T-helper 9 cell (primary cell): ENCODE results near the gene POLR3B.
A peak's percentile ranks its signal among the peaks of the same experiment; 100 is the strongest.
"Not testable (repeated sequence)": the region's sequence is repeated elsewhere in the genome, so short reads cannot be mapped to it uniquely, and the experiment has no call there.

ENCODE experiments used
- DNase-seq: peaks from one replicate; pipeline ENCODE4 v3.0.0-alpha.2; 2020
- total RNA-seq, 2 donors: gene quantifications; one replicate each; lab custom pipeline; 2026; lab: John Stamatoyannopoulos, UW

Gene POLR3B
- 12.5 to 20.6 reads per million in 2 donors for total RNA-seq

DNA sequence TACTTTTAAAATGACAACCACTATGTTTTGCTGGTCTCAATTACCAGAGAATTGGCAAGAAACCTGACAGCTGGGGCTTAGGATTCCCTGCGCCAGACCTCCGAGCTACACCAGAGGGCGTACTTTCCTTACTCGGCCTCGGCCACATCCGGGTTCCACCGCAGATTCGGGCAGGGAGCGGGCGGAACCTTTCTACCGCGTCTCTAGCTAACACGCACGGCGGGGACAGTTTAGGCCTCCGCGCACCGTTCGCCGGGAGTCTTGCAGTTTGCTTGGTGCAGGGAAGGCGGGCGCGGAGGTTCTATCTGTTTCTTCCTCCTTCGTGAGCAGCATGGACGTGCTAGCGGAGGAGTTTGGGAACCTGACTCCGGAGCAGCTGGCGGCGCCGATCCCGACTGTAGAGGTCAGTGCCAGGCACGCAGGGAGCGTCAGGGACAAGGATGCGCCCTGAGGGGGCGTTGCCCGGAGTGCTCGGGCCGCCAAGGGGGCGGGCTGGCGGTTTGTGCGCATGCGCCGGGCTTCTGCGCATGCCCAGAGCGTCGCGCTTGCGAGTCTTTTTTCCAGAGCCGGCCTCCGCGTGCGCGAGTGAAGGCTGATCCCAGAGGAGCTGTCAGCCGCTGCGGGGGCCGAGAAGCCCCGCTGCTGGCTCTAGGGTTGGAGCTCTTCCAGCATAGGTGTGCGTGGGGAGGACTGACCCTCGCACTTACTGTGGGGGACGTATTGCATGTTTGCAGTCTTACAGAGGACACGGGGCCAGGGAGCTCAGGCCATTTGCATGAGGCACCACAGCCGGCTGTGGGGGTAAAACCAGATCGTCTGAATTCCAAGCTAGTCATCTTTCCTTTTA is at the start of gene POLR3B:
Gene POLR3B, plus strand, starts transcription at position 200 of the 847 bp plus-strand sequence. Its CDS starts 132 bp downstream, at position 332.
- DNase-seq: peak; percentile 93

DNA sequence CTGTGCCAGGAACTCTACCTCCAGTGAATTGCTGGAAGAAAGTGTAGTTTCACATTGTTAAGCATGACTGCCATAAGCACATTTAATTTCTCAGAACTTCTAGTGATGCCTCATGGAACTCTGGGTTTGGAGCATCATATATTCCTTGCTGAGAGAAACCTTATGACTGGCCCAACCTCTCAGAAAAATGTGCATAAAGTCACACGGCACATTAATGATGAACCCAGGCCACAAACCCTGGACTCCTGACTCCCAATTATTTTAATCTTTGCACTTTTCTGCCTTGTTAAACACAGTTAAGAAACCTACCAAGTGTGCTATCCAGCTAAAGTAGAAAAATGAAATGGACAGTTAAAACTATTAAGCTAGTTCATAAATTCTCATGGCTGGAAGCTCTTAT is 49.4 kb upstream of the POLR3B start:
- no peak for DNase-seq

DNA sequence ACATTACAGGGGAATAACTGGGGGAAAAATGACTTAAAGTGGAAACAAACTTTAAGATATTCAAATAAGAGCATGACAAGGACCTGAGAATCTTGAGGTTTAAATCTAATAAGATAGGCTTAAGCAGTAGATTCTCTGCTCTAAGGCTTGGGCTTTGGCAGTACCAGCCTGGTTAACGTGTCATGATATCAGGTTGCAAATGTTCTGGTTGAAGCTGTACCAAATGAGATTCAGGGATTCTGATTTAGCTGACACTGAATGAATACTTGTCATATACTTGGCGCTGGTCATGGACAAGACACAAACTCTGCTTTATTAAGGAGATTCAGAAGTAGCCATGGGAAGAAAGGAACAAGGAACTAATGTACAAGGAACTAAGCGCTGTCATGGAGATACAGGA is 48.9 kb upstream of the POLR3B start:
- DNase-seq: no peak

DNA sequence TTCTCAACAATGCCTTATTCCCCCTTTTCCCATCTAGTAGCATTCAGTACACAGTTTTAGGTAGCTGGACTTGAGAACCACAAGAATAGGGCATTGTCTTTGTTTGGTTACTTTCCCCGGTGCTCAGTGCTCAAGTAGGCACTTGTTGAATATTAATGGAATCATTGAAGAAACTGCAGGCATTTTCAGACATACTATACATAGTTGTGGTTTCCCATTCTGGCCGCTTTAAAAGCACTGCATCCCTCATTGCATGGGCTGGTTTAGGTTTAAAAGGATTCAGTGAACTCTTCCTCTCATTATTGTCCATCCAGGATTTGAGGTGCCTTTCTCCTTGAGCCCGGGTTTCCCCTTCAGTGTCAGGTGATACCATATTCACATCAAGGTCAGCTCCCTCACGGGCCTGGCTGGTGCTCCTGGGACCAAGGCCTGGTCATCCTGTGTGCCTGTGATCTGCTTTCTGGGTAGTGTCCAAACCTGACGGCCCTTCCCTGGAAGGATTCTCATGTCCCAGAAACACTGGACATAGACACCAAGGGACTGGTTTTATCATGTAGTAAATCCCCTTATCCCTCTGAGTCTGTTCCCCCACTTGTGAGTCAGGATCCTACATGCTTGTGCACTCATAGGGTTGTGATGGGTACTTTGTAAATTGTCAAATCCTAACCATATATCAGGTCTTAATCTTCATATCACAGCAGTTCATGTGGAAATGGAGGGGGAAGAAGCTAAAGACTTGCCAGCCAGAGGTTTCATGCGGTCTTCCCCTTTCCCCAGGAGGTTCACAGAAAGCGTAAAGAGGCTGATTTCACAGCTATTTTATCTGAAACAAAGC is 47.7 kb upstream of the POLR3B start:
- DNase-seq: no peak

DNA sequence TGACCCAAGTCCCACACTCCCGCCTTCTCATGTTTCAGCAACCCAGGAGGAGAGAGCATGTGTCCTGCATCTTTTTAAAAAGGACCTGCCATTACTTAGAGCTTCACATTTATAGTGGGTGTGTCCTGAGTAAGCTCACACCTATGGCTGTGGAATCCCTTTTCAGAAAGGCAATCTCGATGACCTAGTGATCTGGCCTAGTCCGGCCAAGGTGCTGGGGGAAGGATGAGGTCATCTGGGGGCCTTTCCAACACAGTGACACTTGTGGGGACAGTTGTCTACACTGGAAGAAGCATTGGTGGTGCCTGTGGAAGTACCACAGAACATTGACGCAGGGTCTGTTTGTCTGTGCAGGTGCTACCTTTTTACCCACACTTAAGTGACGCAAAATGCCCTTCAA is 46.9 kb upstream of the POLR3B start:
- DNase-seq: no peak

DNA sequence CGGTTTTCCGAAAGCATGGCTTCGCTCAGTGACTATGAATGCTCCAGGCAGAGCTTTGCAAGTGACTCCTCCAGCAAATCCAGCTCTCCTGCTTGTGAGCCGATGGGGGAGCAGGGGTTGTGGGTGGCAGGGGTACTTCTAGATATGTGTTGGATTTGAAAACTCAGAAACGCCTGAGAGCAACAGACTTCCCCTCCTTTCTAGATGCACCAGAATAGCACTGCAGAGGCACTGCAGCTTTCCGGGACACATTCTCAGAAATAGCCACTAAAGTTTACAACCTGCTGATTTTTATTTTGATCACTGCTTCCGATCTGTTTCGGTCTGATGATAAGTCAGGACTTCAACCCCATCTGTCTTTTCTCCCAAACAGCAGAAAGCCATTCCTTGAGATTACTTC is 46.4 kb upstream of the POLR3B start:
- DNase-seq: no peak

DNA sequence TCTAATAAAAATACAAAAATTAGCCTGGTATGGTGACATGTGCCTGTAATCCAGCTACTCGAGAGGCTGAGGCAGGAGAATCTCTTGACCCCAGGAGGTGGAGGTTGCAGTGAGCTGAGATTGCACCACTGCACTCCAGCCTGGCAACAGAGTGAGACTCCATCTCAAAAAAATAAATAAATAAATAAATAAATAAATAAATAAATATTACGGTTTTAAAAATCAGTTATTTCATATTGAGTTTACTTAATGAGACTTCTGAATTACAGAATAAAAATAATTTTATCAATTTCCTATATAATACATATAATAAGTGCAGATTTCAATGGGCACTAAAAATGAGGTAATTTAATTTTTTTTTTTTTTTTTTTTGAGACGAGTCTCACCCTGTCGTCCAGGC is 44.1 kb upstream of the POLR3B start:
- DNase-seq: not testable (repeated sequence)

DNA sequence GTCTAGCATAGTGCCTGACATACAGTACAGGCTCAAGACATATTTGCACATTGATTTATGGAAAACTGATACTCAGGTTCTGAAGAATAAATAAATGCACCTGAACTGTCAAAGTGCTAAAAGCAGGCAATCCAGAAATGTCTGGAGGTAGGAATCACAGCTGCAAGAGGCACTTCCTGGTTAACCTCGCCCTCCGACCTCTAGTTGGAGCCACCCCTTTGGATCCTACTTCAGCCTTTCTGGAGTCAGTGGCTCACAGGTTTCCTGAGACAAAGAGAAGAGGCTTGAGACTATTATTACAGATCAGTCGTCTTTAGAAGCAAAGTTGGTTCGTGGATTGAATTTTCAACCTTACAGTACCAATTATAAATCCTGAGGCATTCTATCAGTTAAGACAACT is 42.0 kb upstream of the POLR3B start:
- no peak for DNase-seq

DNA sequence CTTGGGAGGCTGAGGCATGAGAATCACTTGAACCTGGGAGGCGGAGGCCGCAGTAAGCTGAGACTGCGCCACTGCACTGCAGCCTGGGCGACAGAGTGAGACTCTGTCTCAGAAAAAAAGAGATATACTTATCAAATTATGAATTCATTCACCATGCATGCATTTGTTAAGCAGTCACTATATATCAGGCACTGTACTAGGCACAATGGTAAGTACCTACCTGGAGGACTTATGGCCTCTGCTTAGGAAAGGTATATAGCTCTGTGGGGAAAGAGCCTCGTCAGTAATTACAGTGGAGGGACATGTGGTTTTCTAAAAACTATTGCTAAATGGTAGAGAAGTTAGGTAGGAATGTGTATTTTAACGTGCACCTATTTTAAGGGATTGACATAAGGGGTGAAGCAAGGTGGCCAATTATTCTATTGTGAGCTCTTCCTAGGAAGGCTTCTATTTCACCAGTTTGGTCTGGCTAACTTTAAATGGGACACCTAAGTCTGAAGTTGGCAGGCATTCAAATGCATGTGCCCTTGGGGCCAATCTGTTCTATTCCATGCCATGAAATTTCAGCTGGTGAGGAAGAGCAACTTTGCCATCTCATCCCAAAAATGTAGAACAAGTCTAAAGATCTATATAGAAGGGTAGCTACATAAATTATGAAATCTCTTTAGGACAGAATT is 40.0 kb upstream of the POLR3B start:
- no peak for DNase-seq

DNA sequence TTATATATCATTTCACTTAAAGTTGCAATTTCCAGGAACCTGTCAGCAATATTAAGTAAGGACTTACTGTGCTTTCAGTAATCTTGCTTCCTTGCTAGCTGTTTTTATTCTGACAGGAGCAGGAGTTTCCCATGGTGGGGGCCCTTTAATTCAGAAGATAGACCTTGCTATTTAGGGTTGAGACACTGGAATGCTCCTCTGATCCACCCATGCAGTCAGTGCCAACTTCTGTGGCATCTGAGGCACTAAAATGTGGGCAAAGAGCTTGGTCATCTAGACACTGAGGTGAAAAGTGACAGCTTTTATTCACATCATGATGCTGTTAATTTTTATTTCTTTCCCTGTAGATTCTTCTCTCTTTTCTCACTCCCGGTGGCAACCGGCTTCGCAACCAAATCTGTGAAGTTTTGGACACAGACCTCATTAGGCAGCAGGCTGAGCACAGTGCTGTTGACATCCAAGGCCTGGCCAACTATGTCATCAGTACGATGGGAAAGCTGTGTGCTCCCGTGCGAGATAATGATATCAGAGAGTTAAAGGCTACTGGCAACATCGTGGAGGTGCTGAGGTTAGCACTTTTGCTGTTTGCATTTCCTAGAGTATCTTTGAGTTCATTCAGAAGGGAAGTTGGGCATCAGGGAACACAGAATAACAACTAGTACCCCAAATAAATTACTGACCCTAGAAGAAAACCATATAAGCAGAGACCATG is 36.3 kb upstream of the POLR3B start:
- DNase-seq: no peak

DNA sequence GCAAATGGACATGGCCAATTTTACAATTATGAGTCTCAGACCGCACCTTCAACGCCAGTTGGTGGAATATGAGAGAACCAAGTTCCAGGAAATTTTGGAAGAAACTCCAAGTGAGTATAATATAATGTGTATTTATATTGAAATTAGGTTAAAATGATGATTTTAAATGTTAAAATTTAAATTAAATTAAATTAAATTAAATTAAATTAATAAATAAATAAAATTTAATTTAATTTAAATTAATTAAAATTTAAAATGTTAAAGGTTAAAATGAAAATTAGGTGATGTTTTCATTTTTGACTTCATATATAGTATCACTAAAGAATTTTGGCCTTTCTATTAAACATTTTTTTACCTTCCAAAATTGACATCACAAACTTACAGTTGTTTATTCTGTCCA is 34.0 kb upstream of the POLR3B start:
- no peak for DNase-seq

DNA sequence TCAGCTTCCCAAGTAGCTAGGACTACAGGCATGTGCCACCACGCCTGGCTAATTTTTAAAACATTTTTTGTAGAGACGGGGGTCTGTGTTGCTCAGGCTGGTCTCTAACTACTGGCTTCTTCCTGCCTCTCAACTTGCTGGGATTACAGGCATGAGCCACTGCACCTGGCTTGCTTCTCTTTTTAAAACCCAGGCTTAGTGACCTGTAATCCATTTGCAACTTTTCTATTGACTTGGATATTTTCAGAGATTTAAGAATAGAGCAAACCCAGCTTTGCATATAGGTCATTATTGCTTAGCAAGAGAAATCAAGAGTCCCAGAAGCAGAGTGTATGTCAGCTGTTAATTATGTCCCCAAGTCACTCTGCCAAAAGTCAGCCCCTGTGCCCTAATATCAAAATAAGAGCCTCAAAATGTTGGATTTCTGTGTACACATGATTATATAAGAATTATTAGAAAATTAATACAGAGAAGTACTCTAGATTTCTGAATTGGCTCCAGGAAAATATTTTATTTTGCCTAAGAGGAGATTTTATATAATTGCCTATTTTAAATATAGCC is 30.2 kb upstream of the POLR3B start:
- no peak for DNase-seq

DNA sequence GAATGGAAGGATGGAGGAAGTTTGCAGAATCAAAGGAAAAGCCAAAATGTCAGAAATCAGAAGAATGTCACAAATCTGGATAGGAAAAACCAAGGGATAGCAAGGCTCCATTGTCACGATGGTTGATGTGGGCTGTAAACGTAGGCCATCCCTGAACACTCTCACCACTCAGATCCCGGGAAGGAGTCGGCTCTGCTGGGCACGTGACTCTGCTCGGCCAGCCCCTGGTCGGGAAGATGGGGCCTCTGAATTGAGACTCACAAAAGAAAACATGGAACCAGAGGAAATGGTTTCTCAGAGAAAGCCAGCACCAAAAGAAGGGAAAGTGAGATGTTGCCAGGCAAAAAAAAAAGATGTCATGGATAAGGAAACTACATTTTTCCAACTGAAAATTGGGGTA is 28.8 kb upstream of the POLR3B start:
- DNase-seq: no peak

DNA sequence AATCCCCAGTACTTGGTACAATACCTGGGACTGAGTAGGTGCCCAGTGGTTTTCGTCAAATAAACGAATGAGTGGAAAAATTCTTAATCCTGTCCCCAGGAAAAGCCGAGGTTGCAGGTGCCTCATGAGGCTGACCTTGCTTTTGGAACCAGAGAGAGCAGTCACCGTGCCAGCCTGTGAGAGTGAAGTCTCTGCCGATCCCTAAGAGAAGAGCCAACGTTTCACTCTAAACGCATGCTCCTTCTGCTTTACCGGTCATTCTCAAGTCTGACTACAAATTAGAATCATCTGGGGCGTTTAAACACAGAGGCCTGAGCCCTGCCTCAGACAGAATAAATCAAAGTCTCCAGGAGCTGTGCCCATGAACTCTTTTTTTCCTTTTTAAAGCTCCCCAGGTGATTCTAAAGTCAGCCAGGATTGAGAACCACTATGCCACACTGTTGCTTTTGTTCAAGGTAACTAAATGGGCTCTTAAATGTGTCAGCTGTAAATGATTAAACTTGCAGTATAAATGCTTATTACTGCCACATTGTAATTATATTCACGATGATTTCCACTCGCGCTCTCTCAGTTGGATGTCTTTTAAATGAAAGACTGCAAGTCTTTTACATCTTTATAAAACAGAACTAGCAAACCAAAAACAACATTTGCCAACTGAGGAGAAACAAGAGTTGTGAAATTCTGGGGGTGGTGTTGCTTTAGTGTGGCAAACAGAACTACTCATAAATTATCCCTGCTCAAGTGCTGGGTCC is 28.1 kb upstream of the POLR3B start:
- DNase-seq: no peak

DNA sequence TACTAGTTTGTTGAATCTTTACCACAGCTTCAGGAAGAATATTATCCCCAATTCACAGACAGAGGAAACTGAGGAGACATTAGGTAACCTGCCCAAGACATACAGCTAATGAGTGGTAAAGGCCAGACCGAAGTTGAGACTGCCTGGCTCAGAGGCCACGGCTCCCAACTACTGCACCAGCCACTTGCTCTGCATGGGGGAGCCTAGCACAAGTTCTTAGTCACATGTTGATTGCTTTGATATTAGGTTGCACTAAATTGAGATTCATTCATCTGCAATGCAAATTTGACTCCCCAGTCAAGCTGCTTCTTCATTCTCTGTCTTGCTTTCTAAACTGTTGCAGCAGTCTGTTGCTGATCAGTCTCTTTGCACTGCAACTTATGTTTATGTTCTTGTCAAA is 25.9 kb upstream of the POLR3B start:
- DNase-seq: no peak

DNA sequence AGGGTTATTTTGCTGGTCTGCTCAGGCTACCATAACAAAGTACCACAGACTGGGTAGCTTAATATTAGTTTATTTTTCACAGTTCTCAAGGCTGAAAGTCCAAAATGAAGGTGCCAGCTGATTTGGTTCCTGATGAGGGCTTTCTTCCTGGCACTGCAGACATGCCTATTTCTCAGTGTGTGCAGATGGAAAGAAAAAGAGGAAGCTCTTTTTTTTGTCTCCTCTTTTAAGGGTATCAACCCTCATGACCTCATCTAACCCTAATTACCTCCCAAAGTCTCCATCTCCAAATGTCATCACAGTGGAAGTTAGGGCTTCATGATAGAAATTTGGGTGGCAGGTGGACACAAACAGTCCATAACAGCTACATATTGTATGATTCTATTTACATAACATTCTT is 25.0 kb upstream of the POLR3B start:
- no peak for DNase-seq

DNA sequence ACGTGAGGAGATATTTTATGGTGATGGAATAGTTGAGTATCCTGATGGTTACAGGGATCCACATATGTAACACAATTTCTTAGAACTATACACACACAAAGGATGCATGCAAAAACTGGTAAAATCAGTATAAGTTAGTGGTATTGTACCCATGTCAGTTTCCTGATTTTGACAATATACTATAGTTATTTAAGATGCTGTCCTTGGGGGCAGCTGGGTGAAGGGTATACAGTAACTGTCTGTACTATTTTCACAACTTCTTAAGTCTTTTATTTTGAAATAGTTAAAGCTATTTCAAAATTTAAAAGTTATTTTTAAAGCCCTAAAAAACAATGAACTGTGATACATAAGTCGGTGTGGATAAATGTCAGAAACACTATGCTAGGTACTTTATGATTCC is 24.5 kb upstream of the POLR3B start:
- DNase-seq: no peak

DNA sequence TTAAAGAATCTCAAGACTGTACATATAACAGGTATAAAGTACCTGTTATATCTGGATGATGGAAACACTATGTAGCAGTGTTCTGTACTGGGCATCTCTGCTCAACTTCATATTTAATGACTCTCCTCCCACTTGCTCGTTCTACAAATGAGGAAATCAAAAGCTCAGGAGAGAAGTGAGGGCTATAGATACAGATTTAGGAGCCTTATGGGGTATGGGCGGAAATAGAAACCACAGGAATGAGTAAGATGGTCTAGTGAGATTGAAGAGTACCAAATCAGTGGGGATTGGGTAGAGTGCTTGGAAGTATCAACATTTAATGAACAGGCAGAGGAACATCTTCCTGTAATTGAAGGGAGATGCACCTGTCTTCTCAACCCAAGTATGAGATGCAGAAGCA is 23.8 kb upstream of the POLR3B start:
- DNase-seq: no peak

DNA sequence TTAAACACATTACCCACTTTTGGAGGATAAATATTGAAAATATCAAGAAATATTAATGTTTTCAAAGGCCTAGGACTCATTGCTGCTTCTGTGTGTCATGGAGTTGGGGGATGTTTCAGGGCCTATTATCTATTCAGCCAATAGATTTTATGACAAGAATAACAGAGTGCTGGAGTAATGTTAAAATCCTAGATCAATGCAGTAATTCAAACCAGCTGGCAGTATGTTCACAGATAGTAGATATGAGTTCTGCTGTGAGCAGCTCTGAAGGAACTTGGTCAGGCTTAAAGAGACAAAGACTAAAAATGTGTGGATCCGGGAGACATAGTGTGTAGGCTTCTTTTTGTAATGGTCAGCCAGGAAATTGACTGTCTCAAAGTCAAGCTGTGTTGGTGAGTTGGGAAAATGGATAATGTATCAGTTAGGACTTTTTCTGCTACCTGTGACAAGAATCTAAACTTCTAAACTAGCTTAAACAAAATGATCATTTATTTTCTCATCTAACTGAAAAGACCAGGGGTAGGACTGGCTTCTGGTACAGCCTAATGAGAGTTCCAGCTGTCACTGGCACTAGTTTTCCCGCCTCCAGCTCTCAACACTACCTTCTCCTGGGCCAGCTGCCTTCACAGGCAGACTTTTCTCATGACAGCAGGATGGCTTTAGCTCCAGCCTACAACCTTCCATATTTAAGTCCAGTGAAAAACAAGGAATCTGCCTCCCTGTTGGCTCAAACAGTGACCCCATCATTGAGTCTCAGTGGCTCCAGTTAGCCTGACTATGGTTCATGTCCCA is 16.3 kb upstream of the POLR3B start:
- DNase-seq: no peak

DNA sequence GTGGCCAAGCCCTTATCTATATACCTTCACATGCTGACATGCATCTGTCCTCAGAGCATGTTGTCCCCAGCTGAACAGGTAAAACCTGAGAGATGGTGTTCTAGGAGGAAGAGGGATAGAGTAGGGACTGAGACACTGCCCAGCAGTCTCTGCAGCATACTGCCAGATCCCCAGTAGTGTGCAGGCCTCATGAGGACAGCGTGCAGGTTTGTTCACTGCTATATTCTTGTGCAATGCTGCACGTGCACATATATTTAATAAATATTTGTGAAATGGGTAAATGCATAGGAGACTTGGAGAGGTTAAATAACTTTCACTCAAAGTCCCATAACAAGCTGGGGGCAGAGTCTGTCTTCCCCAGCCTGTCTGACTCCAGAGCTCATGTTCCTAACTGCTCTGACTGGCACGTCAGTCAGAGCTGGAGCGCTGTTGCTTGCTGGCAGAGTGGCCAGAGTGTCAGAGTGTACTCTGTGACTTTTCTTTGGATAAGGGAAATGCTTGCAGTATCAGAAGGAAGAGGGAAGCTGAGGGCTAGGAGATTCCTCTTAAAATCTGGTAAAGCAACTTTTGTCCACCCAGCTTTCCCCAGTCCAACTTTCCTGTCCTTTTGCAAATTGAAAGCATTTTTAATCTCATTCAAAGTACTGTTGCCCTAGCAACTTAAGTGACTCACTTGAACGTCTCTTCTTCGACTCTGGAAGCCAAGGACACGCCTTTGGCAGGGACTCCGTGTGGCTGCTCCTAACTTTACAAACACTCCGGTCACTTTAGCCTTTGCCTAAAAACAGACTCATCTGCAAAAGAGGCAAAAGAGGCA is 14.9 kb upstream of the POLR3B start:
- no peak for DNase-seq
